ENCODE data around the gene BRMS1L. TPM values are rescaled to one million over a fixed set of nuclear protein-coding genes. Genes with fewer than 3 reads are reported as not detected.

BRMS1L gene
- total and polyA plus RNA-seq, 2 of the 13 experiments (the other 11 are each of a cell fraction or from before 2014, with no cell fraction given) = 21.1 to 23.8 TPM

DNA sequence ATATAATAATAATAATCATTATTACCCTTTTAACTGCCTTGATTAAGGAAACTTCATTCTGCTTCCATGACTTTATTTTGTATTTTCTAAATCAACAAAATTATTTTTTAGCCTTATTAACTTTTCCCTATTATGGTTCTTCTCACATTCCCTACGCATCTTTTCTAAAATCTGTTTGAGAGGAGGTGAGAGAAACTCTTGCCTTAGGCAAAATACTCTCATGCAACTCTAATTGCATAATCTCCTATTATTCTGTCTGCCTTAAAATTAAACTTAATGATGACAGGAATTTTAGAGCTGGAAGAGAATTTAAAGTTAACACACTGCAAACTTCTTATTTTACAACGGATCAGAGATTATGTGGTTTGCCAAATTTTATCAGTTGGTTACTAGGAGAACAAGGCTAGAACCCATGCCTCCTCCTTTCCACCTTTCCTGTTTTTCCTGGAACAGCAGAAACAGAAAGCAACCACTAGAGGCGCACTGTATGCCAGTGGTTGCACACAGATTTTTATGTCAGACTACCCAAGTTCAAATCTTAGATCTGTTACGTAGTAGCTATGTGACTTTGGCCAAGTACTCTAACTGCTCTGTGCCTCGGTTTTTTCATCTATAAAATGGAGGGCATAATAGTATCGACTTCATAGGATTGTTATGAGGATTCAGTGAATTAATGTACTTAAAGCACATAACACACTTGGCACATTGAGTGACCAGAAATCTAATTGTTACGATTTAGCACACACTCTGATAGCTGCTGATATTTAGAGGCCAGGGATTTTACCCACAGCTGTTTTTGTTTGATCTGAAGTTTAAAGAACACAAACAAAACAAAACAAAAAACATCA is 4.3 kb upstream of the BRMS1L start (continued):
- TF ChIP-seq, protein P1, sequence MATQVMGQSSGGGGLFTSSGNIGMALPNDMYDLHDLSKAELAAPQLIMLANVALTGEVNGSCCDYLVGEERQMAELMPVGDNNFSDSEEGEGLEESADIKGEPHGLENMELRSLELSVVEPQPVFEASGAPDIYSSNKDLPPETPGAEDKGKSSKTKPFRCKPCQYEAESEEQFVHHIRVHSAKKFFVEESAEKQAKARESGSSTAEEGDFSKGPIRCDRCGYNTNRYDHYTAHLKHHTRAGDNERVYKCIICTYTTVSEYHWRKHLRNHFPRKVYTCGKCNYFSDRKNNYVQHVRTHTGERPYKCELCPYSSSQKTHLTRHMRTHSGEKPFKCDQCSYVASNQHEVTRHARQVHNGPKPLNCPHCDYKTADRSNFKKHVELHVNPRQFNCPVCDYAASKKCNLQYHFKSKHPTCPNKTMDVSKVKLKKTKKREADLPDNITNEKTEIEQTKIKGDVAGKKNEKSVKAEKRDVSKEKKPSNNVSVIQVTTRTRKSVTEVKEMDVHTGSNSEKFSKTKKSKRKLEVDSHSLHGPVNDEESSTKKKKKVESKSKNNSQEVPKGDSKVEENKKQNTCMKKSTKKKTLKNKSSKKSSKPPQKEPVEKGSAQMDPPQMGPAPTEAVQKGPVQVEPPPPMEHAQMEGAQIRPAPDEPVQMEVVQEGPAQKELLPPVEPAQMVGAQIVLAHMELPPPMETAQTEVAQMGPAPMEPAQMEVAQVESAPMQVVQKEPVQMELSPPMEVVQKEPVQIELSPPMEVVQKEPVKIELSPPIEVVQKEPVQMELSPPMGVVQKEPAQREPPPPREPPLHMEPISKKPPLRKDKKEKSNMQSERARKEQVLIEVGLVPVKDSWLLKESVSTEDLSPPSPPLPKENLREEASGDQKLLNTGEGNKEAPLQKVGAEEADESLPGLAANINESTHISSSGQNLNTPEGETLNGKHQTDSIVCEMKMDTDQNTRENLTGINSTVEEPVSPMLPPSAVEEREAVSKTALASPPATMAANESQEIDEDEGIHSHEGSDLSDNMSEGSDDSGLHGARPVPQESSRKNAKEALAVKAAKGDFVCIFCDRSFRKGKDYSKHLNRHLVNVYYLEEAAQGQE (IDR thresholded peaks at IDR 0.05; ENCODE audit: borderline replicate concordance in 1 of 2, low read depth in 1 of 2, low read length in 2 of 2) = no peak
- TF ChIP-seq, protein P2, sequence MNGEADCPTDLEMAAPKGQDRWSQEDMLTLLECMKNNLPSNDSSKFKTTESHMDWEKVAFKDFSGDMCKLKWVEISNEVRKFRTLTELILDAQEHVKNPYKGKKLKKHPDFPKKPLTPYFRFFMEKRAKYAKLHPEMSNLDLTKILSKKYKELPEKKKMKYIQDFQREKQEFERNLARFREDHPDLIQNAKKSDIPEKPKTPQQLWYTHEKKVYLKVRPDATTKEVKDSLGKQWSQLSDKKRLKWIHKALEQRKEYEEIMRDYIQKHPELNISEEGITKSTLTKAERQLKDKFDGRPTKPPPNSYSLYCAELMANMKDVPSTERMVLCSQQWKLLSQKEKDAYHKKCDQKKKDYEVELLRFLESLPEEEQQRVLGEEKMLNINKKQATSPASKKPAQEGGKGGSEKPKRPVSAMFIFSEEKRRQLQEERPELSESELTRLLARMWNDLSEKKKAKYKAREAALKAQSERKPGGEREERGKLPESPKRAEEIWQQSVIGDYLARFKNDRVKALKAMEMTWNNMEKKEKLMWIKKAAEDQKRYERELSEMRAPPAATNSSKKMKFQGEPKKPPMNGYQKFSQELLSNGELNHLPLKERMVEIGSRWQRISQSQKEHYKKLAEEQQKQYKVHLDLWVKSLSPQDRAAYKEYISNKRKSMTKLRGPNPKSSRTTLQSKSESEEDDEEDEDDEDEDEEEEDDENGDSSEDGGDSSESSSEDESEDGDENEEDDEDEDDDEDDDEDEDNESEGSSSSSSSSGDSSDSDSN (CRISPR knock-in tag; IDR thresholded peaks at IDR 0.05) = no peak
- TF ChIP-seq ATF1 (CRISPR knock-in tag; IDR thresholded peaks at IDR 0.05) (peak; percentile 31; the same call in 1 of the 2 replicates), MAFG (CRISPR knock-in tag; IDR thresholded peaks at IDR 0.05) (no peak), PHB2 (IDR thresholded peaks at IDR 0.05; ENCODE audit: partially characterized antibody) (no peak), ZKSCAN1 (IDR thresholded peaks at IDR 0.05; ENCODE audit: low read length) (peak; percentile 64; the same call in 1 of the 2 replicates), ZNF781 (CRISPR knock-in tag; IDR thresholded peaks at IDR 0.05; ENCODE audit: borderline replicate concordance, not compliant biosample characterization) (no peak), ZNF354B (CRISPR knock-in tag; IDR thresholded peaks at IDR 0.05) (no peak), KLF15 (CRISPR knock-in tag; IDR thresholded peaks at IDR 0.05; ENCODE audit: borderline replicate concordance) (no peak), XBP1 (CRISPR knock-in tag; IDR thresholded peaks at IDR 0.05) (no peak), DNMT1 (CRISPR knock-in tag; IDR thresholded peaks at IDR 0.05) (no peak), AGO1 (IDR thresholded peaks at IDR 0.05; ENCODE audit: low read depth, low read length, poor library complexity, severe bottlenecking) (no peak), SATB2 (CRISPR knock-in tag; IDR thresholded peaks at IDR 0.05) (no peak), HCFC1 (IDR thresholded peaks at IDR 0.05; ENCODE audit: low read depth, low read length) (no peak), SALL2 (CRISPR knock-in tag; IDR thresholded peaks at IDR 0.05) (no peak)
- TF ChIP-seq, protein P3, sequence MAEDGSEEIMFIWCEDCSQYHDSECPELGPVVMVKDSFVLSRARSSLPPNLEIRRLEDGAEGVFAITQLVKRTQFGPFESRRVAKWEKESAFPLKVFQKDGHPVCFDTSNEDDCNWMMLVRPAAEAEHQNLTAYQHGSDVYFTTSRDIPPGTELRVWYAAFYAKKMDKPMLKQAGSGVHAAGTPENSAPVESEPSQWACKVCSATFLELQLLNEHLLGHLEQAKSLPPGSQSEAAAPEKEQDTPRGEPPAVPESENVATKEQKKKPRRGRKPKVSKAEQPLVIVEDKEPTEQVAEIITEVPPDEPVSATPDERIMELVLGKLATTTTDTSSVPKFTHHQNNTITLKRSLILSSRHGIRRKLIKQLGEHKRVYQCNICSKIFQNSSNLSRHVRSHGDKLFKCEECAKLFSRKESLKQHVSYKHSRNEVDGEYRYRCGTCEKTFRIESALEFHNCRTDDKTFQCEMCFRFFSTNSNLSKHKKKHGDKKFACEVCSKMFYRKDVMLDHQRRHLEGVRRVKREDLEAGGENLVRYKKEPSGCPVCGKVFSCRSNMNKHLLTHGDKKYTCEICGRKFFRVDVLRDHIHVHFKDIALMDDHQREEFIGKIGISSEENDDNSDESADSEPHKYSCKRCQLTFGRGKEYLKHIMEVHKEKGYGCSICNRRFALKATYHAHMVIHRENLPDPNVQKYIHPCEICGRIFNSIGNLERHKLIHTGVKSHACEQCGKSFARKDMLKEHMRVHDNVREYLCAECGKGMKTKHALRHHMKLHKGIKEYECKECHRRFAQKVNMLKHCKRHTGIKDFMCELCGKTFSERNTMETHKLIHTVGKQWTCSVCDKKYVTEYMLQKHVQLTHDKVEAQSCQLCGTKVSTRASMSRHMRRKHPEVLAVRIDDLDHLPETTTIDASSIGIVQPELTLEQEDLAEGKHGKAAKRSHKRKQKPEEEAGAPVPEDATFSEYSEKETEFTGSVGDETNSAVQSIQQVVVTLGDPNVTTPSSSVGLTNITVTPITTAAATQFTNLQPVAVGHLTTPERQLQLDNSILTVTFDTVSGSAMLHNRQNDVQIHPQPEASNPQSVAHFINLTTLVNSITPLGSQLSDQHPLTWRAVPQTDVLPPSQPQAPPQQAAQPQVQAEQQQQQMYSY (CRISPR knock-in tag; IDR thresholded peaks at IDR 0.05) = no peak
- TF ChIP-seq, protein P4, sequence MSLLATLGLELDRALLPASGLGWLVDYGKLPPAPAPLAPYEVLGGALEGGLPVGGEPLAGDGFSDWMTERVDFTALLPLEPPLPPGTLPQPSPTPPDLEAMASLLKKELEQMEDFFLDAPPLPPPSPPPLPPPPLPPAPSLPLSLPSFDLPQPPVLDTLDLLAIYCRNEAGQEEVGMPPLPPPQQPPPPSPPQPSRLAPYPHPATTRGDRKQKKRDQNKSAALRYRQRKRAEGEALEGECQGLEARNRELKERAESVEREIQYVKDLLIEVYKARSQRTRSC (CRISPR knock-in tag; IDR thresholded peaks at IDR 0.05; ENCODE audit: low read depth) = no peak

Data from HepG2 (cell line).